ENCODE data around the gene WNK2. TPM values are rescaled to one million over a fixed set of nuclear protein-coding genes. Genes with fewer than 3 reads are reported as not detected.

WNK2 gene
- total RNA-seq, 4 donors from 2014 or later: 3.8 to 17.7 (median 9.0) TPM

DNA sequence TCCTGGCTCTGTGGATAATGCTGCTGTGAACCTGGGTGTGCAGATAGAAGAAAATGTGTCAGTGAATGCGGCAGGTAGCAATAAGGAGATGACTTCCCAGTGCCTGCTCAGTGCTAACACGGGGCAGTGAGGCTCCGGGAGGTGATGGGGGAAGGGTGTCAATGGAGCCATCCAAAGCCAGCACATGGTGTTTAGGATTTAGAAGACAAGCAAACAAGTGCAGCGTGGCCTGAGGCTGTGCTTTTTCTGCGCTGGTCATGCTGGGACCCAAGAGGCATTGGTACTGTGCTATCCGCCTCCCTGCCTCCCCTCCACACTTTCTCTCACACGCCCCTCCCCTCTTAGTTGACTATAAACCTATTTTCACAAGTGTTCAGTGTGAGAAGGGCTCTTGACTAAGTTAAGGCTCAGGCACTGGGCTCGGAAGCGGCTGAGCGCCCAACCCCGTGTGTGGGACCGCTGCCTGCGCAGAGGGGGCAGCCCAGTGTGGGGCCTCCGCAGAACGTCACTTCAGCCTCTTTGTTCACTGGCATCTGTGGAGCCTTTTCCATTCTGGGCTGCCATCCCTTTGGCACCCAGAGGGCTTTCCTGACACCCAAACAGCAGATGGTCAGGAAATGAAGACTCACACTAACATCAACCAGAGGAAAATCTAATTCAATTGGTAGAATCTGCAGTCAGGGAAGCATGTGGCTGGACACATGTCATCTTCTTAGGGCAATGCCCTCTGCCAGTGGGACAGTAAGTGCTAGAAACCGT lies 28.0 kb upstream of the WNK2 start:
- DNase-seq (ENCODE audit: low spot score in 2 of 2): no peak
- WGBS, 2 donors: 71 to 82% methylated on average over 16 of the region's 16 CpGs
- Histone ChIP-seq H3K4me3 (no peak overlapping the region), H3K4me1 (peaks cover 0 to 7% (median 0%) of the 10 kb centered on the region in 4 donors), H3K9me3 (no peaks in the 10 kb centered on the region), H3K36me3 (no peaks in the 10 kb centered on the region), H3K27ac (no peak overlapping the region), H3K27me3 (no peaks in the 10 kb centered on the region)
- TF ChIP-seq POLR2A (IDR thresholded peaks at IDR 0.05) (no peak), EP300 (IDR thresholded peaks at IDR 0.05) (no peak)
- TF ChIP-seq, protein P1, sequence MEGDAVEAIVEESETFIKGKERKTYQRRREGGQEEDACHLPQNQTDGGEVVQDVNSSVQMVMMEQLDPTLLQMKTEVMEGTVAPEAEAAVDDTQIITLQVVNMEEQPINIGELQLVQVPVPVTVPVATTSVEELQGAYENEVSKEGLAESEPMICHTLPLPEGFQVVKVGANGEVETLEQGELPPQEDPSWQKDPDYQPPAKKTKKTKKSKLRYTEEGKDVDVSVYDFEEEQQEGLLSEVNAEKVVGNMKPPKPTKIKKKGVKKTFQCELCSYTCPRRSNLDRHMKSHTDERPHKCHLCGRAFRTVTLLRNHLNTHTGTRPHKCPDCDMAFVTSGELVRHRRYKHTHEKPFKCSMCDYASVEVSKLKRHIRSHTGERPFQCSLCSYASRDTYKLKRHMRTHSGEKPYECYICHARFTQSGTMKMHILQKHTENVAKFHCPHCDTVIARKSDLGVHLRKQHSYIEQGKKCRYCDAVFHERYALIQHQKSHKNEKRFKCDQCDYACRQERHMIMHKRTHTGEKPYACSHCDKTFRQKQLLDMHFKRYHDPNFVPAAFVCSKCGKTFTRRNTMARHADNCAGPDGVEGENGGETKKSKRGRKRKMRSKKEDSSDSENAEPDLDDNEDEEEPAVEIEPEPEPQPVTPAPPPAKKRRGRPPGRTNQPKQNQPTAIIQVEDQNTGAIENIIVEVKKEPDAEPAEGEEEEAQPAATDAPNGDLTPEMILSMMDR (IDR thresholded peaks at IDR 0.05): no peak

DNA sequence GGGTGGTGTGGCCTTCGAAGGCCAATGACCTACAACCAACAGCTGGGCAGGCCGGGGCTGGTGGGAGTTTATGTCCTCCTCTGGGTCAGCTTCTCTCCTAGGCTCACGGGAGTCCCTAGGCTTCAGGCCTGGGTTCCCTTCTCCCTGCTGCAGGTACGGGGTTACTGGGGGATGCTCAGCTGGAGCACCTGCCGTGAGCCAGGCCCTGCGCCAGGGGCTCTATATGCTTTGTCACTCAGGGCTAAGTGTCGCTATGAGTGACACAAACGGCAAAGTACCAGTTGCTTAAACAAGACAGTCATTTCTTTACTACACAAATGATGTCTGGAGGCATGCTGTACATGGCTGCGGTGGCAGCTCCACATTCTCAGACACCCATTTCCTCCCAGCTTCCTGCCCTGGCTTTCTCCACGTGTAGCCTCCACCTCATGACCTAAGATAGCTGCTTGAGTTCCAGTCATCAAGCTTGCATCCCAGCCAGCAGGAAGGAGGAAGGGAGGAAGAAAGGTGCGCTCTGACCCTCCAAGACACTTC lies 27.4 kb upstream of the WNK2 start:
- no peak for DNase-seq (ENCODE audit: low spot score in 2 of 2)

DNA sequence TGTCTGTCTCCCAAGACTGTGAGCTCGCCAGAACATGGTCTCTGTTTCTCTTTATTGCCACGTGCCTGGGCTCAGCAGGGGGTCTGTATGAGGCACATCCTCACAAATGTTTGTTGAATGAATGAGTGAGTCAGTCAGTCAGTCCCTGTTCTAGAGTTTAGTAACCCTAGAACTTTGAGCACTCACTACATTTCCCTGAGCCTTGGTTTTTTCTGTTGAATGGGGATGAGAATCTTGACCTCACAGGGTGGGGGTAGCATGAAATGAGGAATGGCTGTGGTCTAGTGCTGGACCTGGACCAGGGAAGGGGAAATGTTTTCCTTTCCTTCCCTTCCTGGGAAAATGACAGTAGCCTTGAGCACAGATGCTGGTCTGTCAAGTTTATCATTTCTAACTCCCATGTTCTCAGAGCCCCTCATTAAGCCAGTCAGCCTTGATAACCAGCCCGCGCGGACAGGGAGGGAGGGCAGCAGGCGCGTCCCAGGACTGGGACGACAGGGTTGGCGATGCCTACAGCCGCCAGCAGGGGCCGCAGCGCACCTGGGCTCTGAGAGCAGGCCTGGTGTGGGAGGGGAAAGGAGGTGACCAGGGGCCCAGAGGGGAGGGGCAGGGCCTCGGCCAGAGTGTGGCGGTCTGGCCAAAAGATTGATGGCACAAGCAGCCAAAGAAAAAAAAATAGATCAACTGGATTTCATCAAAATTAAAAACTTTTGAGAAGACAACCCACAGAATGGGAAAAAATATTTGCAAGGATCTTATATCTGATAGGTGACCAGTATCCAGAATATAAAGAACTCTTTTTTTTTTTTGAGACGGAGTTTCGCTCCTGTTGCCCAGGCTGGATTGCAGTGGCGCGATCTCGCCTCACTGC lies 24.1 kb upstream of the WNK2 start:
- peak; percentile 78 for DNase-seq (ENCODE audit: low spot score in 2 of 2)
- H3K36me3 ChIP-seq: no peaks in the 10 kb centered on the region
- no peak overlapping the region for H3K27ac ChIP-seq
- TF ChIP-seq, protein P1 (IDR thresholded peaks at IDR 0.05): peak; percentile 93 to 97 (median 94)
- no peak for TF ChIP-seq EP300 (IDR thresholded peaks at IDR 0.05)
- 16 to 17% methylated on average over 19 of the region's 19 CpGs for WGBS, 2 donors
- H3K4me1 ChIP-seq: peaks cover 0 to 17% (median 0%) of the 10 kb centered on the region in 4 donors
- no peaks in the 10 kb centered on the region for H3K27me3 ChIP-seq
- H3K4me3 ChIP-seq: no peak overlapping the region
- H3K9me3 ChIP-seq: no peaks in the 10 kb centered on the region

More for the DNA sequence above, 27.4 kb upstream of the WNK2 start:
- no peak overlapping the region for H3K4me3 ChIP-seq
- H3K36me3 ChIP-seq: no peaks in the 10 kb centered on the region
- WGBS, 2 donors: 84 to 85% methylated on average over 7 to 11 of the region's 11 CpGs
- no peak overlapping the region for H3K27ac ChIP-seq
- TF ChIP-seq POLR2A (IDR thresholded peaks at IDR 0.05) (no peak), EP300 (IDR thresholded peaks at IDR 0.05) (no peak)
- TF ChIP-seq, protein P1 (IDR thresholded peaks at IDR 0.05): no peak
- no peaks in the 10 kb centered on the region for H3K9me3 ChIP-seq
- H3K4me1 ChIP-seq: peaks cover 0 to 7% (median 0%) of the 10 kb centered on the region in 4 donors
- H3K27me3 ChIP-seq: no peaks in the 10 kb centered on the region

DNA sequence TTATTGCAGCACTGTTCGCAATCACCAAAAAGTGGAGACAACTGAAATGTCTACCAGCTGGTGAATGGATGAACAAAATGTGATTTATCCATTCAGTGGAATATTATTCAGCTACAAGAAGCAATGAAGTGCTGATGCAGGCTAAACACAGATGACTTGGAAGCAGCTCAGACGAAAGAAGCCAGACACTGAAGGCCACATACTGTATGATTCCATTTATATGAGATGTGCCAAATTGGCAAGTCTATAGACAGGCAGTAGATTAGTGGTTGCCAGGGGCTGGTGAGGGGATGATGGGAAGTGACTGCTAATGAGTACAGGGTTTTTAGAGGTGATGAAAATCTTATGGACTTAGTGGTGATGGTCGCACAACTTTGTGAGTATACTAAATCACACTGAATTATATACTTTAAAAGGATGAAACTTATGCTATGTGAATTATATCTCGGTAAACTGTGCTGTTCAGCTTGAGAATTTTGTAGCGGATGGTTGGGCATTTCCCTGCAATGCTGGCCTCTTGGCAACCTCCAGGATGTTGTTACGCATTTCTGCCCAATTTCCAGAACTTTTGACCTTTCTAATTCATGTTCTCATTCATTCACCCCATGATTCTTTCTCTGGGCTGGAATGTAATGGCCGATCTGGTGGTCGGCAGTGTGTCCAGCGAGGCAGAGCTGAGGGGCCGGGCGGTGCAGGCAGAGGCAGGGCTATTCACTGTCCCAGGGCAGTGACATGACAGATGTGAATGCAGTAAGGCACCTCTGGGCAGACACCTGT lies 22.0 kb upstream of the WNK2 start:
- H3K27me3 ChIP-seq: no peaks in the 10 kb centered on the region
- H3K9me3 ChIP-seq: no peaks in the 10 kb centered on the region
- no peak overlapping the region for H3K27ac ChIP-seq
- TF ChIP-seq, protein P1 (IDR thresholded peaks at IDR 0.05): no peak
- TF ChIP-seq EP300 (IDR thresholded peaks at IDR 0.05) (no peak), POLR2A (IDR thresholded peaks at IDR 0.05) (no peak)
- 41 to 42% methylated on average over 11 of the region's 11 CpGs for WGBS, 2 donors
- no peaks in the 10 kb centered on the region for H3K36me3 ChIP-seq
- no peak for DNase-seq (ENCODE audit: low spot score in 2 of 2)
- no peak overlapping the region for H3K4me3 ChIP-seq
- peaks cover 0 to 17% (median 0%) of the 10 kb centered on the region in 4 donors for H3K4me1 ChIP-seq
